Measurements from ENCODE around the gene STYXL1.

- no peak for TF ChIP-seq SIN3A (IDR thresholded peaks at IDR 0.05; ENCODE audit: borderline replicate concordance, insufficient read depth, low read length)
- TF ChIP-seq, protein P1, sequence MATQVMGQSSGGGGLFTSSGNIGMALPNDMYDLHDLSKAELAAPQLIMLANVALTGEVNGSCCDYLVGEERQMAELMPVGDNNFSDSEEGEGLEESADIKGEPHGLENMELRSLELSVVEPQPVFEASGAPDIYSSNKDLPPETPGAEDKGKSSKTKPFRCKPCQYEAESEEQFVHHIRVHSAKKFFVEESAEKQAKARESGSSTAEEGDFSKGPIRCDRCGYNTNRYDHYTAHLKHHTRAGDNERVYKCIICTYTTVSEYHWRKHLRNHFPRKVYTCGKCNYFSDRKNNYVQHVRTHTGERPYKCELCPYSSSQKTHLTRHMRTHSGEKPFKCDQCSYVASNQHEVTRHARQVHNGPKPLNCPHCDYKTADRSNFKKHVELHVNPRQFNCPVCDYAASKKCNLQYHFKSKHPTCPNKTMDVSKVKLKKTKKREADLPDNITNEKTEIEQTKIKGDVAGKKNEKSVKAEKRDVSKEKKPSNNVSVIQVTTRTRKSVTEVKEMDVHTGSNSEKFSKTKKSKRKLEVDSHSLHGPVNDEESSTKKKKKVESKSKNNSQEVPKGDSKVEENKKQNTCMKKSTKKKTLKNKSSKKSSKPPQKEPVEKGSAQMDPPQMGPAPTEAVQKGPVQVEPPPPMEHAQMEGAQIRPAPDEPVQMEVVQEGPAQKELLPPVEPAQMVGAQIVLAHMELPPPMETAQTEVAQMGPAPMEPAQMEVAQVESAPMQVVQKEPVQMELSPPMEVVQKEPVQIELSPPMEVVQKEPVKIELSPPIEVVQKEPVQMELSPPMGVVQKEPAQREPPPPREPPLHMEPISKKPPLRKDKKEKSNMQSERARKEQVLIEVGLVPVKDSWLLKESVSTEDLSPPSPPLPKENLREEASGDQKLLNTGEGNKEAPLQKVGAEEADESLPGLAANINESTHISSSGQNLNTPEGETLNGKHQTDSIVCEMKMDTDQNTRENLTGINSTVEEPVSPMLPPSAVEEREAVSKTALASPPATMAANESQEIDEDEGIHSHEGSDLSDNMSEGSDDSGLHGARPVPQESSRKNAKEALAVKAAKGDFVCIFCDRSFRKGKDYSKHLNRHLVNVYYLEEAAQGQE (IDR thresholded peaks at IDR 0.05; ENCODE audit: insufficient read depth in 1 of 2, low read depth in 2 of 2, low read length in 2 of 2): no peak
- TF ChIP-seq POLR2AphosphoS5 (IDR thresholded peaks at IDR 0.05; ENCODE audit: low read depth, low read length): no peak; the same call in 1 of the 2 replicates
- TF ChIP-seq TAF1 (IDR thresholded peaks at IDR 0.05; ENCODE audit: borderline replicate concordance, insufficient read depth, low read length): no peak
Measured at GRCh38 chr7:75987805-75988567, 59.8 kb downstream of the STYXL1 start.
